ENCODE results near the gene CCDC3. TPM values are rescaled to one million over a fixed set of nuclear protein-coding genes. Genes with fewer than 3 reads are reported as not detected.

CCDC3 gene
- total and polyA plus RNA-seq, 2 of the 4 experiments (the other 2 are of a cell fraction) = 0.29 to 0.36 TPM

- no peak overlapping the region for H2BK20ac ChIP-seq (ENCODE audit: low read depth, low read length)
- no TSS peak for BruUV-seq (replicated peaks)
- H3K9me3 ChIP-seq (ENCODE audit: control insufficient read depth, insufficient read depth, low read length) = no peaks in the 10 kb centered on the region
- no peak for ATAC-seq (ENCODE audit: low read depth)
- no peak overlapping the region for H3K9ac ChIP-seq (ENCODE audit: low read depth, low read length)
- no peaks in the 10 kb centered on the region for H3K9me1 ChIP-seq (ENCODE audit: insufficient read depth, low read length)
- H3K18ac ChIP-seq (ENCODE audit: low read depth, low read length) = no peak overlapping the region
- no peak overlapping the region for H3K27ac ChIP-seq (ENCODE audit: insufficient read depth, low read length)
- no peak overlapping the region for H3K14ac ChIP-seq (replicated peaks; ENCODE audit: low read depth, low read length)
- no peak overlapping the region for H2BK120ac ChIP-seq (ENCODE audit: low read depth, low read length)
- H3K36me3 ChIP-seq (ENCODE audit: control insufficient read depth, insufficient read depth, low read length) = no peaks in the 10 kb centered on the region
- no peak overlapping the region for H3K56ac ChIP-seq (ENCODE audit: extremely low read depth, insufficient read depth, low read length)
- H2AK5ac ChIP-seq (ENCODE audit: low read depth, low read length) = no peak overlapping the region
- H4K20me1 ChIP-seq (ENCODE audit: insufficient read depth, low read length) = no peaks in the 10 kb centered on the region
- ChIA-PET POLR2A (ENCODE audit: unreplicated experiment) (no interaction called here), CTCF (no interaction called here)
- no peak overlapping the region for H4K8ac ChIP-seq (ENCODE audit: low read depth in 2 of 2, low read length in 2 of 2)
- H3K23ac ChIP-seq (ENCODE audit: low read depth, low read length) = no peak overlapping the region
- no CpG with 5 or more reads among the region's 3 CpGs for WGBS, 2 experiments (ENCODE audit: extremely low coverage in 2 of 2, insufficient read length in 1 of 2)
- no peak overlapping the region for H2AFZ ChIP-seq (replicated peaks; ENCODE audit: low read length, poor library complexity)
- H3K79me1 ChIP-seq (ENCODE audit: low read depth in 1 of 2, low read length in 2 of 2) = no peaks in the 10 kb centered on the region
- H2BK5ac ChIP-seq (ENCODE audit: low read depth, low read length, poor library complexity, severe bottlenecking) = no peak overlapping the region
- no peak overlapping the region for H2BK15ac ChIP-seq (ENCODE audit: low read depth, low read length)
- H3K4me1 ChIP-seq (ENCODE audit: control insufficient read depth, insufficient read depth, low read length) = no peaks in the 10 kb centered on the region; the same call in 1 of the 2 replicates
- H3K27me3 ChIP-seq (ENCODE audit: control insufficient read depth, insufficient read depth, low read length) = peaks cover 21% of the 10 kb centered on the region
- H3K4me3 ChIP-seq (ENCODE audit: insufficient read depth, low read depth, low read length) = no peak overlapping the region
- no peak overlapping the region for H4K5ac ChIP-seq (ENCODE audit: low read depth, low read length)
- no peak overlapping the region for H4K91ac ChIP-seq (ENCODE audit: insufficient read depth, low read depth, low read length)
- no peak overlapping the region for H3K4me2 ChIP-seq (ENCODE audit: low read depth, low read length)
- no peak for DNase-seq
- no peak overlapping the region for H2AK9ac ChIP-seq (replicated peaks; ENCODE audit: low read depth, low read length, poor library complexity)
- dilution Hi-C loops (cut with HindIII; ENCODE audit: low sequenced_read_pairs, unreplicated experiment) (no loop called here), intact Hi-C loops (cut with micrococcal nuclease) (no loop called here), in situ Hi-C loops (cut with MboI; ENCODE audit: low sequenced_read_pairs) (no loop called here)
- no peak overlapping the region for H3K4ac ChIP-seq (ENCODE audit: low read depth, low read length)
- TF ChIP-seq POLR2A (IDR thresholded peaks at IDR 0.05; ENCODE audit: low read depth, low read length) (no peak), BHLHE40 (IDR thresholded peaks at IDR 0.05; ENCODE audit: low read depth, low read length) (no peak), MAFK (IDR thresholded peaks at IDR 0.05; ENCODE audit: low read depth, low read length) (no peak), CHD1 (IDR thresholded peaks at IDR 0.05; ENCODE audit: low read depth, low read length) (no peak), CEBPB (IDR thresholded peaks at IDR 0.05; ENCODE audit: low read depth, low read length) (no peak), RAD21 (IDR thresholded peaks at IDR 0.05; ENCODE audit: low read length) (no peak)
- TF ChIP-seq, protein P1, sequence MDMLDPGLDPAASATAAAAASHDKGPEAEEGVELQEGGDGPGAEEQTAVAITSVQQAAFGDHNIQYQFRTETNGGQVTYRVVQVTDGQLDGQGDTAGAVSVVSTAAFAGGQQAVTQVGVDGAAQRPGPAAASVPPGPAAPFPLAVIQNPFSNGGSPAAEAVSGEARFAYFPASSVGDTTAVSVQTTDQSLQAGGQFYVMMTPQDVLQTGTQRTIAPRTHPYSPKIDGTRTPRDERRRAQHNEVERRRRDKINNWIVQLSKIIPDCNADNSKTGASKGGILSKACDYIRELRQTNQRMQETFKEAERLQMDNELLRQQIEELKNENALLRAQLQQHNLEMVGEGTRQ (IDR thresholded peaks at IDR 0.05; ENCODE audit: low read depth, low read length) = no peak
Measured at GRCh38 chr10:13003759-13004158, 2.2 kb upstream of the CCDC3 start.
